HG03025 (cell line): ENCODE results near the gene ZNF341.
"Not testable (repeated sequence)": the region's sequence is repeated elsewhere in the genome, so short reads cannot be mapped to it uniquely, and the experiment has no call there.

ENCODE experiments used
- ATAC-seq: cut with Tn5 transposase; IDR thresholded peaks from one replicate; pipeline ENCODE4 v1.9.1; 2021; ENCODE audit warnings: mild to moderate bottlenecking, moderate library complexity; ENCODE audit not compliant: unreplicated experiment, low FRiP score

The ZNF341 gene

GRCh38 chr20:33731693-33732165 lies at the start of gene ZNF341:
Gene ZNF341, plus strand, starts transcription at chr20:33731996. Its CDS starts 26 bp downstream, at chr20:33732022.
- peak; percentile 74 for ATAC-seq

DNA sequence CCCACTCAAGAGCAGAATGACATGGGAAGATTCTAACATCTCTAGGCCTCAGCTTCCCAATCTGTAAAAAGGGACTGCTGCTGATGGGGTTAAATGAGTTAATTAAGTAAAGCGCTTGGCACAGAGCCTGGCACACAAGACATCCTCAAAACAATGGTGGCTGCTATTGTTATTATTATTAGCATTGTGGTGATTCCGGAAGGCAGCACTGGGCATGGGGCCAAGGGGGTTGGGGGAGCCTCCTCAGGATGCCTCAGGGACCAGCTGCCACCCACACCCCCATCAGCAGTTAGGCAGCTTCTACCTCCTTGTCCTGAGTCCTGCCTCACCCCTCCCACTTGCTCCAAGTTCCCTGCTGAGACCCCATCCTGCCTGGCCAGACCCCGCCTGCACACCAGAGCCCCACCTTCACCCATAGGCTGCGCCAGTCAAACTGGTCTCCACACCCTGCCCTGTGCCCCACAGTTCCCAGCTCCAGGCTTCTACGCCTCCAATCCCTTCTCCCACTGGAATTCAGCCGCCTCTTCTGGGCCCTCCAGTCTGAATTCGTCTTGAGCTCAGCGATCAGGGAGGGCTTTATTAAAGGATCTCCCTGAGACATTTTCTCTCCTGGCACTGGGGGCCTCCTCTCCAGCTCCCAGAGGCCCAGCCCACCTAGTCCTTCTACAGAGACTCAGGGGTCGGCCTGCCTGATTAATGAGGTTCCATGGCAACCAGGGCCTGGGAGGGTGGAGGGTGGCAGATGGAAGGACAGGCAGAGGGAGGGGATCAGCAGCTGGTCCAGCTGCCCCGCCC lies 47.1 kb upstream of the ZNF341 start:
- ATAC-seq: no peak

DNA sequence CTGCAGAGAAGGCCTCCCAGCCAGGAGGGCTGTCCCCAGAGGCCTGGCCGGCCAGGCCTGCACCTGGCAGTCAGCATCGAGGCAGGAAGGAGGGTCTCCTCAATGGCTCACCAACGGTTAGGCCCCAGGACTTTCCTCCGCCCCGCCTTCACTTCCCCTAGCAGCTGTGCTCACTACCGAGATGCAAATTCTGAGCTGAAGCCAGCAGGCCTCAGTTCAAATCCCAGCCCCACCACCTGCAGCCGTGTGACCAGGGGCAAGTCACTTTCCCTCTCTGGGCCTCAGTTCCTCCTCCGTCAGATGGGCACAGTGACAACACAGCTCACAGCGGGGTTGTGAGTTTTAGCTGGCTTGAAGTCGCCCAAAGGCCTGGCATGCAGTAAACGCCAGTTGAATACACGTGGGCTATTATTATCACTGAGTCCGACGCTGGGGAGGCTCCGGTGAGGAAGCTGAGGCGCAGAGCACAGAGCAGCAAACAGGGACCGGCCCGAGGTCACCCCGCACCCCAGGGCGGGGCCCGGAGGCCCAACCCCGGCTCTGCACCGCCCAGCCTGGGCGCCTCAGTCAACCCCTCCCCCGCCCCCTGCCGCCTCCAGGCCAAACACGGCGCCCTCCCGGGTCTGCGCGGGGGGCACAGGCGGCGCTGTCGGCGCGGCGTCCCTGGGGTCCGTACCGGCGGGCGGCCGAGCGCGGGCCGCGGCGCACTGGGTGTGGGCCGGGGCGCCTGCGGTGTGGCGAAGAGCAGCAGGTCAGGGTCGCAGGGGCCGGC lies 46.3 kb upstream of the ZNF341 start:
- peak; percentile 38 for ATAC-seq

- ATAC-seq: peak; percentile 76
Observed at GRCh38 chr20:33686100-33686983, 45.5 kb upstream of the ZNF341 start, which contains the start of gene E2F1. Gene E2F1, minus strand, starts transcription at chr20:33686385. Its CDS starts 121 bp downstream, at chr20:33686264.

GRCh38 chr20:33686984-33687366 lies 44.8 kb upstream of the ZNF341 start:
- ATAC-seq: no peak

- ATAC-seq: no peak
Observed at GRCh38 chr20:33687370-33687915, 44.4 kb upstream of the ZNF341 start.

DNA sequence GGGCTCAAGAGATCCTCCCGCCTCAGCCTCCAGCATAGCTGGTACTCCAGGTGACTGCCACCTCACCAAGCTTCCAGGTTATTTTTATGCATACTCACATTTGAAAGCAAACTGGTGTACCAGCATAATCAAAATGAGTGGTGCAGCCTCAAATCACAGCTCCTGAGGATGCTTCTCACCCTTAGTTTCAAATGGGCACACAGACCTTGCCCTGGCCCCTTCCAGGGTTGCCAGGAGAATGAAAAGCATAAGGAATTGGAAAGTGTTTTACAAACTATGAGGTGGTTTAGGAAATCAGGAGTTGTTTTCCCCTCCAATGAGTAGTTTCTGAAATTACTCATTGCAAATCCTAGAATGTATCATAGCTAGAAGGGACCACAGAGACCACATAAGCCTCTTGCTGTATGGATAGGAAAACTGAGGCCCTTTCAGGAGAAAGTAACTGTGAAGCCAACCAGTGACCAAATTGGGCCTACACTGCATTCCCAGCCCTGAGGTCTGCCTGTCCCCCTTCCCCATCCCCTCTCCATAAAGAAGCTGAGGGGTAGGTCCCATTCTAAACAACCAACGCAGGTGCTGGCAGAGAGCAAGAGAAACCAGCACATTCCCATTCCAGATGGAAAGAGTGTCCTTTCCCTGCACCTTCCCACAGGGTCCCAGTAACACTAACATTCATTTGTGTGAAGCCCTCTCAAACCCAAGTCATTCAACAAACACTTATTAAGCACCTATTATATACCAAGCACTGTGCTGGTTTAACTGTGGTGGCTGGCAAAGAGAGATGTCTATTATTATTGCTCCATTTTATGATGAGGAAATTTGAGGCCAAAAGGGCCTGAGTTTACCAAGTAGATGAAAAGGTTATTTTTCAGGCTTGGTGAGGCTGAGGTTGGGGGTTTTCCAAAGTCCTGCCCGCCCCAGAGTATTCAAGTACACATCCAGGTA lies 43.5 kb upstream of the ZNF341 start:
- ATAC-seq: no peak

DNA sequence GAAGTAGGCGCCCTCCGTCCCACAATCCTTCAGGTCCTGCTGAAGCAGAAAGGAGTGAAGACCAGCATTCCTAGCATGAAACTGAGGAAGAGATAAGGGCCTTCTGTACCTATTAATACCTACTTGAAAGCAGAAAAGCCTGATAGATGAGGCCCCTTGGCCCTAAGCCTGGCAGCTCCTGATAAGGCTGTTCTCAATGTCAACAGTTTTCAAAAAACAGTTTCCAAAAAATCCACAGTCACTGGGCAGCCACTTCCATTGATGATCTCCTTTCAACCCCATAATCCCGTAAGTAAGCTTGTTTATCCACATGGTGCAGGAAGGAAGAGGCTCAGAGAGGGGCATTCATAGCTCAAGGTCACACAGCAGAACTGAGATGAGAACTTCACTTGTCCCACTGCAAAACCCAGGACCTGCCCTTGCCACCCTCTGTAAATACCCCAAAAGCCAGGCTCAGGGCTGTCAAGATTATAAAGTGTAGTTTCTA lies 42.8 kb upstream of the ZNF341 start:
- ATAC-seq: no peak

GRCh38 chr20:33689493-33689892 lies 42.3 kb upstream of the ZNF341 start:
- no peak for ATAC-seq

GRCh38 chr20:33689973-33690372 lies 41.8 kb upstream of the ZNF341 start:
- no peak for ATAC-seq

DNA sequence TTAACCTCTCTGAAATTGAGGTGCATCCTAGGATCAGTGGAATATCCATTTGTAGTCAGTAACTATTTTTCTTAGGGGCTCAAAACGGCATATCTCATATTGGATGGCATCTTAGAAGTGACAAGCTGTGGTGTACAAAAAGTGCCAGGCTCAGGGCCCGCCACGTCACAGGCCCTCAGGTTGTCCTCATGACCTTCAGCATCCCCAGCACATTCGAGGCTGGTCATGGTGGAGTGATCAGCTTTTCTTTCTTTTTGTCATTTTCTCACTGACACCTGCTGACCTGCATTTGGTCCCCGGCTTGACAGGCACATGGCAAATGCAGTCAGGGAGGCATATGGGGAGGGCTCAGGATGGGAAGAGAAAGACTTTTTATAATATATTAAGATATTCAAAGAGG lies 38.5 kb upstream of the ZNF341 start:
- no peak for ATAC-seq

- ATAC-seq: no peak
Observed at GRCh38 chr20:33693741-33694638, 37.8 kb upstream of the ZNF341 start.

DNA sequence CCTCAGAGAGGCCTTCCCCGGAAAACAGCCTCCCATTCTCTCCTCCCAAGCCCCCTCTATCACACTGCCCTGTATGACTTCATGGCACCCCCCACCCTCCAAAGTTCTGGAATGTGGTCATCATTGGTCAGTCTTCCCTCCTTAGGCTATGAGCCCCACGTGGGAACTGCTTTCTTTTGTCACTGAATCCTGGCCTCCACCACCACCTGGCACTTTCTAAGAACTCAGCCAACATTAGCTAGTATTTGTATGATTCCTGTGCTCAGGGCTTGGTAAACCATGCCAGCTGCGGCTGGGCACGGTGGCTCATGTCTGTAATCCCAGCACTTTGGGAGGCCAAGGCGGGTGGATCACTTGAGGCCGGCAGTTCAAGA lies 37.2 kb upstream of the ZNF341 start:
- ATAC-seq: no peak

GRCh38 chr20:33696448-33696847 lies 35.3 kb upstream of the ZNF341 start:
- ATAC-seq: no peak

DNA sequence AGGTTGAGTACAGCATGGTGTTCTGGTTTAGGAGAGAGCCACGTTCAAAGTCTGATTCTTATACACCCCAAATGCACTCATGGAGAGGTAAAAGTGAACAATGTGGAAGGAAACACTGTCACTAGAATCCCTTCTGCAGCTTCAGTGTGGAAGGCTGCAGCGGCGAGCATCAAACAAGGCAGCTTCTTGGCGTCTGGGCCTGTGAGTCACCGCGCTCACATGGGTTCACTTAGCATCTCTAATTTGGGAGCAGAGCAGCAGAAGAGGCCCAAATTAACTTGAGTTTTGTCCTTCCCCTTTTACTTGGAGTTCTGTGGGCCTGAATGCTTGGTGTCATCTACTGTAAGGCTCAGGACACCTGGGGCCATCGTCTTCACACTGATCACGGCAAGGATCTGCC lies 34.7 kb upstream of the ZNF341 start:
- no peak for ATAC-seq

DNA sequence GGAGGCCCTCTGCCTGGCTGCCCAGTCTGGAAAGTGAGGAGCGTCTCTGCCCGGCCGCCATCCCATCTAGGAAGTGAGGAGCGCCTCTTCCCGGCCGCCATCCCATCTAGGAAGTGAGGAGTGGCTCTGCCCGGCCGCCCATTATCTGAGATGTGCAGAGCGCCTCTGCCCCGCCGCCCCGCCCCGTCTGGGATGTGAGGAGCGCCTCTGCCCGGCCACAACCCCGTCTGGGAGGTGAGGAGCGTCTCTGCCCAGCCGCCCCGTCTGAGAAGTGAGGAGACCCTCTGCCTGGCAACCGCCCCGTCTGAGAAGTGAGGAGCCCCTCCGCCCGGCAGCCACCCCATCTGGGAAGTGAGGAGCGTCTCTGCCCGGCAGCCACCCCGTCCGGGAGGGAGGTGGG lies 32.8 kb upstream of the ZNF341 start:
- not testable (repeated sequence) for ATAC-seq

- not testable (repeated sequence) for ATAC-seq
Observed at GRCh38 chr20:33700696-33701441, 30.9 kb upstream of the ZNF341 start.
